KOPT-K1 (cell line): ENCODE measurements around the gene DPP10.

Source experiments
- H3K27ac ChIP-seq: fragments of 200-600 bp; sonication (generic); 2 replicates; pipeline ENCODE4 v1.5.1; 2016; ENCODE audit warnings: antibody characterized with exemption, mild to moderate bottlenecking, low read depth, low read length; ENCODE audit not compliant: poor library complexity, severe bottlenecking
- H3K36me3 ChIP-seq: fragments of 200-600 bp; sonication (generic); 2 replicates; pipeline ENCODE4 v1.5.1; 2017; ENCODE audit warnings: antibody characterized with exemption, mild to moderate bottlenecking, low read length, moderate library complexity; ENCODE audit not compliant: insufficient read depth
- H3K9me3 ChIP-seq: fragments of 200-600 bp; sonication (generic); 2 replicates; pipeline ENCODE4 v1.5.1; 2017; ENCODE audit warnings: antibody characterized with exemption, low read length, mild to moderate bottlenecking; ENCODE audit not compliant: insufficient read depth, poor library complexity, severe bottlenecking

The DPP10 gene

DNA sequence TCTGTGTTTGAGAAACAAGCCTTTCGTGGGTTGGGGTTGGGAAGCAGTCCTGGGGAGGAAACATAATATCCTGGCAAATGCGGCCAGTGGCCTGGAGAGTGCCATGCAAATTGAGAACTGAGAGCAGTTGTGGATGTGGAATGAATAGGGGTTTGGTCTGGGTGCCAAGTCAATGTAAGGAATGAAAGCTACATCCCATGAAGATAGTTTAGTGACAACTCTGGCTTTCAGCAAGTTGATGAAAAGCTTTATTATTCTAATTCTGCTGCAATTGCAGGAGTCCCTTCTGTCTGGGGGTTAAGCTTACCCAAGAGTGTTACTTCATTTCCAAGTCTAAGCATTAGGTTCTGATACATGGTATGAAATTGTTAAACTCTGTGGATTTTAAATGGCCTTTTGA is 771.6 kb downstream of the DPP10 start:
- no peak overlapping the region for H3K27ac ChIP-seq
- H3K36me3 ChIP-seq, result no peaks in the 10 kb centered on the region
- no peaks in the 10 kb centered on the region for H3K9me3 ChIP-seq

DNA sequence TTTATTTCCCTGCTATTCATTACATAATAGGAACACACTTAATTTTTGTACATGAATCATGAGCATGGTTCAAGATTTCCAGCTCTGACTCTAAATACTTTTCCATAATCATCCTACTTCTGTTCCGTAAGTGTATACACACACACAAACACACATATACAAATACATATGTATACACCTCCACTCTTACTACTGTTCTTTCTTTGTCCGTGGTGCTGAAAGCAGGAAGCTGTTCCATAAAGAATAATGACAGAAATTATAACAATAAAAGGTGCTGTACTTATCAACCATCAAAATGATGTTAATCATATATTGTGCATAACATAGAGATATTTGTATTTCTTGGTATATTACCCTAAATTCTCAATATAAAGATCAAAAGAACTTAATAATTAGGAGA is 776.9 kb downstream of the DPP10 start:
- no peak overlapping the region for H3K27ac ChIP-seq
- no peaks in the 10 kb centered on the region for H3K36me3 ChIP-seq
- no peaks in the 10 kb centered on the region for H3K9me3 ChIP-seq

DNA sequence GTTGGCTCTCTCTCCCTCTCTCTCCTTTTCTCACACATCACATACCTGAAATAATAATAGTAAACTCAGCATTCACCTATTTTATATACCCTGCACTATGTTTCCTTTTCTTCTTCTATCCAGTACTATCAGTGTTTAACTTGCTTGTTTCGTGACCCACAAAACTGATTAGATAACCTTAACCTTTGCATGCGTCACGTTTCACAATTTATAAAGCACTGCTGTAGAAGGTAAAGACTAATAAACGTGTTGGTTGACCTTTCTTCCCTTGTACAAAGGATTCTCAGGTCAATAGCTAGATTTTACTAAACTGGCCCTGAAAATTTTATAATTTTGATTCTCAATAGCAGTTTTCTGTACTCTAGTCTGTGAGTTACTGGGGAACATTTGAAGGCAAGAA is 791.7 kb downstream of the DPP10 start:
- H3K9me3 ChIP-seq, result no peaks in the 10 kb centered on the region
- no peak overlapping the region for H3K27ac ChIP-seq
- no peaks in the 10 kb centered on the region for H3K36me3 ChIP-seq

DNA sequence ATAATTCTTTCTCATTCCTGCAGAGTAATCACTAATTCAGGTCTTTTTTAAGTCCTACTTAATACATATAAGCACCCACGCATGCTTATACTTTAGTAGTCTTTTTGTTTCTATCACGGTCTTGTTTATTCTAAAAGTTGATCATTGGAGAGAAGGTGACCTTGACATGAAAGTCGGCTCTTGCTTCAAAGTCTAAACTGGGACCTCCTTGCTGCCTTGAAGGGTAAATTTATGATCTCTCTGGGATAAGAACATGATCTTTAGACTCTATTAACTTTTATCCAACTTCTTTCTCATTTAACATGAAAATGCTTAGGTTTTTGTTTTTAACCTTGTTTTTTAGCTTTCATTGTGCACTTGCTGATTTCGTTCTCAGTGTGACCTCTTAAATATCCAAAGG is 792.3 kb downstream of the DPP10 start:
- no peaks in the 10 kb centered on the region for H3K36me3 ChIP-seq
- no peaks in the 10 kb centered on the region for H3K9me3 ChIP-seq
- H3K27ac ChIP-seq, result no peak overlapping the region

DNA sequence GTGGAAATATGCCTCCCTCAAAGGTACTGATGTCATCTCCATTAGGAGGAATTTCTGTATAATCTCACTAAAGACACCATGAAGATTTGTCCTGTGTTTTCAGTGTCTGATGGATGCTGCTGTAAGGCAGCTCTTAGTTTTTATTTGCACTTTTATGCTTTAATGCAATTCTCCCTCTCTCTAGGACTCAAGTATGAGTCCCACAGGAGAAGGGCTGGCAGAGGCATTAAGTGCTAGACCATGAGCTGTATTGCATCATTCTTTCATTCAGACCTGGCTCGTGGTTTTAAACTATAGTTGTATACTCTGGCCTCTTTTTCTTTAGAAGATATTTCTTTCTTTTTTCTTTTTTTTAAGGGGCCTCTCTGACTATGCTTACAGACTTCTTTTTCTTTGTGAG is 805.6 kb downstream of the DPP10 start:
- Histone ChIP-seq H3K27ac (no peak overlapping the region), H3K36me3 (no peaks in the 10 kb centered on the region), H3K9me3 (no peaks in the 10 kb centered on the region)

DNA sequence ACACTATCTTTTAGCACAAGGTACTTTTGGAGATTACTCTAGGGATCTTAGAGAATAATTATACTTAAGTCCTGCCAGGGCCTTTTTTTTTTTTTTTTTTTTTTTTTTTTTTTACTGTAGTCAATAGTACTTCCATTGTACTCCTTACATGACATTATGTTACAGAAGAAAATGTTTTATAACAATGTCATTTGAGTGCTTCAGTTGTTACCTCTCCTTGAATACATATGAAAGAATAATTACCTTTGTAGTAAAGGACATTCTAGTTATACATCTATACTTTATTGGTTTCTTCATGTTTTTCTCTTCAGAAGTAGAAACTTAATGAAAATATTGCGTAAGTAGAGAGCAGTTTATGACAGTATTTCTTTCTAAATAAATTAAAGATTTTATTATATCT is 834.9 kb downstream of the DPP10 start:
- no peak overlapping the region for H3K27ac ChIP-seq
- no peaks in the 10 kb centered on the region for H3K9me3 ChIP-seq
- no peaks in the 10 kb centered on the region for H3K36me3 ChIP-seq

DNA sequence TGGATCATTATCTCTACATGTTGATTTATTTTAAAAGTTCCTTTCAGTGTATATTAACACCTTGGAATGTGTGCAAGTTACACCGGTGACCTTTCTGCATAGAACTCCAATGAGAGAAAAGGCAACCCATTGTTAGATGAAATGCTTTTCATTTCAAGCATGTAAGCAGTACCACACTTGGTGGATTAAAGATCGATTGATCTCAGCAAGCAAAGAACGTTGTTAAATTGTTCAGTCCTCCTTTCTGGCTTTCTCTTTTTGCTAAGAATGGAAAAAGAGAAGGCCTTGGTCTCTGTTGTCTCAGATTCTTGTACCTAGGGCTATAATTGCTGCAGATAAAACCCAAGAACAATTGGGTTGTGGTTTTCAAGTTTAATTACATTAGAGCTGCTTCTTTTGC is 843.0 kb downstream of the DPP10 start:
- Histone ChIP-seq H3K9me3 (no peaks in the 10 kb centered on the region), H3K36me3 (no peaks in the 10 kb centered on the region), H3K27ac (no peak overlapping the region)

DNA sequence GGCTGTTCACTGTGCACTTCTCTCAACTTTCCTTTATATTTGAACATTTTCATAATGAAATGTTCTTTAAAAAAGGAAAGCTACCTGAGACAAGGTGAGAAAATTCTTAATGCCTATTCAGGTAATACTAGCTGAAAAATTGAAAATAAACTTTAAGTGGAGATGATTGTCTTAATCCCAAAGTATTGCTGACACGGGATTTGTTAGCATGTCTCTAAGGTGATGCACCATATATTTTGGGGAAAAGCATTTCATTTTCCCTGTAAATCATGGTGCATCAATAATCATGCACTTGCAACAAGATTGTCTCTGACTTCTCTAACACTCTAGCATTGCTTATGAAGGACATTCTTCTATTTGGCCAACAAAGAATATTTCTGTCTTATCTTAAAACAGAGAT is 848.0 kb downstream of the DPP10 start:
- no peak overlapping the region for H3K27ac ChIP-seq
- no peaks in the 10 kb centered on the region for H3K36me3 ChIP-seq
- no peaks in the 10 kb centered on the region for H3K9me3 ChIP-seq

DNA sequence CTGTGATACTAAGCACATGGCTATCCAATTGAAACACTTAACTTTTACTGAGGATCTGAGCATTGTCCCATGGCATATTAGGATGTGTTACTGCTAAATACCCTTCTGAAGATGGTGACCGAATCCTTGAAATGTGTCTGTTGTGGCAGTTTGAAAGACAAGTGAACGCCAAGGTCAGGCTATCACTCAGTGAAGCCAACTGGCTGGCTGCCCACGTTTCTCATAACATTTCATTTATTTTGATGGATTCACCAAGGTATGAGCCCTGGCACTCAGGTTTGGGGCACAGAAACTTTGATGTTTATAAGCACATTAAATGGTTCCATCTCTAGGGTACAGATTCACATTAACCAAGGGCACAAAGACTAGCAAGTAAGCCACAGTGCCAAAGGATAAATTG is 850.3 kb downstream of the DPP10 start:
- H3K9me3 ChIP-seq, result no peaks in the 10 kb centered on the region
- no peak overlapping the region for H3K27ac ChIP-seq
- H3K36me3 ChIP-seq, result no peaks in the 10 kb centered on the region

DNA sequence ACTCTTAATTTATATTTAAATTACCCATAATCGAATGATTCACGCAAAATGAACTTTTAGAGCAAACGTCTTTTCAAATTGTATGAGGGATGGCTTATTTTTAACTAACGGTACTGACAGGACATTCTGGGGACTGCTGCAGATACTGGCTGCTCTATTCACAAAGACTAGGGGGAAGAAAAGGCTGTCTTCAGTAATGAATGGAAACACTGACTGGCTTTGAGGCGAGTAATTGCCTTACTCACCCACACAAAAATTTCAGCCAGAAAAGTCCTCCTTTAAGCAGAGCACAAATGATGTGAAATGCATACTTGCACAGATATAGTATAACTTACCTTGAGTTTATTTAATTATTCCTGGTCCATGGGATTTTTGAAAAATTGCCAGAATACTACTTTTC is 852.6 kb downstream of the DPP10 start:
- no peaks in the 10 kb centered on the region for H3K9me3 ChIP-seq
- no peak overlapping the region for H3K27ac ChIP-seq
- H3K36me3 ChIP-seq, result no peaks in the 10 kb centered on the region

DNA sequence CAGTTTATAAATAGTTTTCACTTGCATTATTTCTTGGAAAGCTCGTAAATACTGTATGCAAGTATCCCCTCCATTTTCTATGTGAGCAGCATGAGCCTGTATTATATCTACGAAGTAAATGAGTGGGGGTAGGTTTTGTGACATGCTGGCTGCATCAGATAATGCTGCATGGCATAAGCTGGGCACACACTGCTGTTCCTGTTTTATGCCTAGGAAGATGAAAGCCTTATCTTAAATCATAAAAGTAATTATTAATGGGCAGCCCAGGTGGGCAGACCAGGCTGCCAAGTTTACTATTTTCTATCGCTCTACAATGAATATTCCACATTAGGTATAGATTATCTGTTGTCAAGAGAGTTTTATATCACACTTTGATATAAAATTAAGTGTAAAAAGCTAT is 854.6 kb downstream of the DPP10 start:
- Histone ChIP-seq H3K9me3 (no peaks in the 10 kb centered on the region), H3K36me3 (no peaks in the 10 kb centered on the region)

DNA sequence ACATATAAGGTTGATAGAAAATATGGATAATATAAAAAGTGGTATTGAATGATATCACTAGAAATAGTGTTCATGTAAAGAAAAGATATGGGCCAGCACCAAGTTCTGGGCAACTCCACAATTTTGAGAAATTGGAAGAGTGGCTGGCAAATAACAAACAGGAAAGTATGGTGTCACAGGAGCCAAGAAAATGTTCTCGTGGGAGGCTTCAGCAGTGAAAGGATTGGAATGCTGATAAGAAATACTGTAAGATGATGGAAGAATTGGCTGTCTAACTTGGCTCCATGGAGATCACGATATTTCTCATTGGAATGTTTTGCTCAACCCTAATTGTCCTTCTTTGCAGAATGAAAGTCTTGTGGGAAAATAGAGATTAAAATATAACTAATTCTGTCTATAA is 856.8 kb downstream of the DPP10 start:
- no peaks in the 10 kb centered on the region for H3K9me3 ChIP-seq
- H3K36me3 ChIP-seq, result no peaks in the 10 kb centered on the region
- no peak overlapping the region for H3K27ac ChIP-seq

More for the DNA sequence above, 854.6 kb downstream of the DPP10 start:
- no peak overlapping the region for H3K27ac ChIP-seq

DNA sequence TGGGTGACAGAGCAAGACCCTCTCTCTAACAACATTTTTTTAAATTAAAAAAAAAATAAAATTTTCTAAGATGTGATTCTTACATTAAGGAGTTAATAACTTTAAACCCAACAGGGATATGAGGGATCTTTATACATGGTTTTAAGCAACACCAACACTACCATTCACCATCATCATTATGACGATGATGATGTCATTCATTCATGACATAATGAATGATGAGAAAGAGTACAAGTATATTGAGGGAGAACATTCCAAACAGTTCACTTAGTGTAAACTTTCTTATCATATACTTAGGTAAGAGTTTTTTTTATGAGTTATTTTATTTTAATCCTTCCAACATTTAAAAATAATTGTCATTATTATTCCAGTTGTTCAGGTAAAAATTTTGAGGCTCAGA is 863.3 kb downstream of the DPP10 start:
- no peaks in the 10 kb centered on the region for H3K36me3 ChIP-seq
- H3K9me3 ChIP-seq, result no peaks in the 10 kb centered on the region

DNA sequence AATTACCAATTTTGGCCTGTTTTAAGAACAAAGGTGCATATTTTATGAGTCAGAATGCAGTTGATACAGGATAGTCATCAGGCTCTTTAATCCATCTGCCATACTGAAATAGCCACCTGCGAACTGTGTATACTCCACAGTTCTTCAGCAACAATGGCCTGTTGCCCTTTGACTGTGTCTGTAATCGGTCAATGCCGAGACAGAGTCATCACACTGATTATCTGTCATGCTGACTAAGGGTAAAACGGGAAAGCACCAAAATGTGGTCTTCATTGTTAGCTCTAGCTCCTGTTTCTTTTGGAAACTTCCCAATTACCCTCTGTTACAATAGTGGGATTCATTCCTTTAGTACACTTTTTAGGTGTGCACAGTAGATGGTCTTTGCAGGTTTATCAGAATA is 871.7 kb downstream of the DPP10 start:
- H3K36me3 ChIP-seq, result no peaks in the 10 kb centered on the region

More for the DNA sequence above, 863.3 kb downstream of the DPP10 start:
- no peak overlapping the region for H3K27ac ChIP-seq

DNA sequence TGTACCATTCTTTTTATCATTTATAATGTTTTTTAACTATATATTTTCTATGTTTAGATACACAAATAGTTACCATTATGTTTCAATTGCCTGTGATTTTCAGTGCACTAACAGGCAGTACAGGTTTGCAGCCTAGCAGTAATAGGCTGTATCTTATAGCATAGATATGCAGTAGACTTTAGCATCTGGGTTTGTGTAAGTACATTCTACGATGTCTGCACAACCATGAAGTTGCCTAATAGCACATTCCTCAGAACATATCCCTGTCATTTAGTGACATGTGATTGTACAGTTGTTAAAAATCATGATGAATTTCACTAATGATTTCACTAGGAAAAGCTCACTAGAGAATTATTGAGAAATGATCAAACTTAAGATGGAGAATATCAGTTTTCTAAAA is 884.6 kb downstream of the DPP10 start:
- H3K36me3 ChIP-seq, result no peaks in the 10 kb centered on the region
- H3K9me3 ChIP-seq, result no peaks in the 10 kb centered on the region
- no peak overlapping the region for H3K27ac ChIP-seq

More for the DNA sequence above, 871.7 kb downstream of the DPP10 start:
- Histone ChIP-seq H3K27ac (no peak overlapping the region), H3K9me3 (no peaks in the 10 kb centered on the region)

DNA sequence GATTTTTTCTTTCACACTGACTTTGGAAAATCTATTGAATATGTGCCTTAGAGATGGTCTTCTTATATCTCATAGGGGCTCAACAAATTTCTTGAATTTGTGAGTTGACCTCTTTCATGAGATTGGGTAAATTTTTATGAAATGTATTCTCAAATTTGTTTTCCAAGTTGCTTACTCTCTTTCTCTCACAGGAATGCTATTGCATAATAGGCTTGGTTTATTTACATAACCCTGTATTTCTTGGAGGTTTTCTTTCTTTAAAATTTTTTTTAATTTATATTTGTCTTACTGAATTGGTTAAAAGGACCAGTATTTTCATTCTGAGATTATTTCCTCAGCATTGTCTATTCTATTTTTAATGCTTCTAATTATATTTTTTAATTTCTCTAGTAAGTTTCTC is 917.1 kb downstream of the DPP10 start:
- no peak overlapping the region for H3K27ac ChIP-seq
- peaks cover 18% of the 10 kb centered on the region for H3K9me3 ChIP-seq
- no peaks in the 10 kb centered on the region for H3K36me3 ChIP-seq

DNA sequence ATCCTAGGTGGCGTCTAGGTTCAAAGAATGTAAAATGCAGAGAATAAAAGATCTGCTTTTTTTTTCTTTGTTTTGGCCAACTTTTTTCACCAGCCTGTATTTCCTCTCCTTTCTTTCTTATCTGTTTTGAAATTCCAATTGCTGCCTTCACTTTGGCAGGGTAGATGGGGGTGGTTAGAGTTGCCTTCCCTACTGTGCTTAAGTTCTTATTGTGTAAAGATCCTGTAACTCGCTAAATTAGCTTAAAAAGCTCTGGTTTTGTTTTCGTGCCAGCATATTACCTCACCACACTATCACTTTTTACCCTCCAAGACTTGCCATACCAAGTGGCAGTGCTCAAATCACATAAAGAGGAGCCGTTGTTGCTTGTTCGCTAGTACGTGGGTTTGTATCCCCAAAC is 921.7 kb downstream of the DPP10 start:
- Histone ChIP-seq H3K9me3 (no peaks in the 10 kb centered on the region), H3K36me3 (no peaks in the 10 kb centered on the region), H3K27ac (no peak overlapping the region)
